ENCODE measurements around the gene PDGFRA.

Gene PDGFRA

GRCh38 chr4:54217642-54218495 lies 11.2 kb upstream of the PDGFRA start:
- DNase-seq (ENCODE audit: low spot score): peak; percentile 77
- peak; percentile 70 for TF ChIP-seq CTCF (IDR thresholded peaks at IDR 0.05; ENCODE audit: extremely low read depth, missing control alignments)

GRCh38 chr4:54218736-54219135 lies 10.4 kb upstream of the PDGFRA start:
- DNase-seq (ENCODE audit: low spot score): no peak
- TF ChIP-seq CTCF (IDR thresholded peaks at IDR 0.05; ENCODE audit: extremely low read depth, missing control alignments): no peak

- no peak for DNase-seq (ENCODE audit: low spot score)
- TF ChIP-seq CTCF (IDR thresholded peaks at IDR 0.05; ENCODE audit: extremely low read depth, missing control alignments): no peak
Observed at GRCh38 chr4:54224996-54225597, 4.0 kb upstream of the PDGFRA start.

- DNase-seq (ENCODE audit: low spot score): no peak
- no peak for TF ChIP-seq CTCF (IDR thresholded peaks at IDR 0.05; ENCODE audit: extremely low read depth, missing control alignments)
Observed at GRCh38 chr4:54225598-54226403, 3.3 kb upstream of the PDGFRA start.

- no peak for TF ChIP-seq CTCF (IDR thresholded peaks at IDR 0.05; ENCODE audit: extremely low read depth, missing control alignments)
- DNase-seq (ENCODE audit: low spot score): peak; percentile 16
Observed at GRCh38 chr4:54226404-54227255, 2.5 kb upstream of the PDGFRA start.

- peak; percentile 14 for DNase-seq (ENCODE audit: low spot score)
- TF ChIP-seq CTCF (IDR thresholded peaks at IDR 0.05; ENCODE audit: extremely low read depth, missing control alignments): no peak
Observed at GRCh38 chr4:54227256-54228055, 1.6 kb upstream of the PDGFRA start.

All from GM20000 (cell line).